ENCODE measurements around the gene CASZ1. TPM values are rescaled to one million over a fixed set of nuclear protein-coding genes. Genes with fewer than 3 reads are reported as not detected.

CASZ1 gene
- total RNA-seq, 1 experiment from 2014 or later: 11.7 TPM

- Mint-ChIP-seq H3K4me1 (peaks cover 46% of the 10 kb centered on the region), H3K4me3 (no peak overlapping the region), H3K9me3 (no peaks in the 10 kb centered on the region), H3K27ac (peak overlapping the region; percentile 48; the same call in 1 of the 2 replicates), H3K36me3 (no peaks in the 10 kb centered on the region), H3K27me3 (ENCODE audit: low read depth) (peaks cover 11% of the 10 kb centered on the region)
- ATAC-seq (no peak), DNase-seq (ENCODE audit: low spot score) (peak; percentile 42)
- CTCF ChIA-PET: interaction anchor here (0.5 to 1.9 kb wide), 8 partner anchors 13 to 201 kb away, joined by 3 to 6 read pairs (median 4); no protein-coding TSS in a partner anchor
- TF ChIP-seq ZNF281 (CRISPR knock-in tag; IDR thresholded peaks at IDR 0.05) (no peak), ATF3 (CRISPR knock-in tag; conservative IDR thresholded peaks at IDR 0.05) (no peak), ZNF219 (CRISPR knock-in tag; IDR thresholded peaks at IDR 0.05; ENCODE audit: borderline replicate concordance) (no peak), ATF2 (CRISPR knock-in tag; IDR thresholded peaks at IDR 0.05; ENCODE audit: borderline replicate concordance, low read depth) (no peak), ZNF263 (CRISPR knock-in tag; IDR thresholded peaks at IDR 0.05; ENCODE audit: low read depth) (no peak), MAX (CRISPR knock-in tag; IDR thresholded peaks at IDR 0.05) (no peak), TCF7 (CRISPR knock-in tag; IDR thresholded peaks at IDR 0.05; ENCODE audit: low read depth) (no peak), IRF1 (CRISPR knock-in tag; IDR thresholded peaks at IDR 0.05) (no peak), GABPB1 (CRISPR knock-in tag; IDR thresholded peaks at IDR 0.05) (no peak), ZNF138 (CRISPR knock-in tag; conservative IDR thresholded peaks at IDR 0.05) (no peak), USF1 (CRISPR knock-in tag; IDR thresholded peaks at IDR 0.05) (no peak), SMAD4 (CRISPR knock-in tag; IDR thresholded peaks at IDR 0.05) (no peak), PREB (CRISPR knock-in tag; IDR thresholded peaks at IDR 0.05; ENCODE audit: borderline replicate concordance) (no peak), USF2 (CRISPR knock-in tag; IDR thresholded peaks at IDR 0.05) (no peak), FOXJ3 (CRISPR knock-in tag; IDR thresholded peaks at IDR 0.05; ENCODE audit: borderline replicate concordance) (no peak), AR (CRISPR knock-in tag; IDR thresholded peaks at IDR 0.05) (no peak), ZBTB21 (CRISPR knock-in tag; IDR thresholded peaks at IDR 0.05; ENCODE audit: borderline replicate concordance) (no peak), ZSCAN18 (CRISPR knock-in tag; IDR thresholded peaks at IDR 0.05) (no peak), CDX4 (CRISPR knock-in tag; IDR thresholded peaks at IDR 0.05; ENCODE audit: borderline replicate concordance) (no peak)
- POLR2A ChIA-PET: no interaction called here
Measured at GRCh38 chr1:10836726-10837125, 40.3 kb upstream of the CASZ1 start.

All from WTC11 (cell line).